K562 (cell line): ENCODE results near the gene ROR2. TPM values are rescaled to one million over a fixed set of nuclear protein-coding genes. Genes with fewer than 3 reads are reported as not detected.
A peak's percentile ranks its signal among the peaks of the same experiment; 100 is the strongest.

Experiments
- ATAC-seq: fragments of 200-7000 bp; cut with Tn5 transposase; 3 replicates; pipeline ENCODE4 v1.9.1; 2020; ENCODE audit warnings: moderate library complexity
- BruUV-seq: library from RNA; stranded (reverse); fragments of 400-500 nt; replicated peaks from 2 replicates; lab custom pipeline; 2021; lab: Mats Ljungman, UMichigan
- CTCF ChIA-PET: fragments of 300-600 bp; formaldehyde crosslinking; extraction: SDS; loops from one replicate; lab custom pipeline; 2021; ENCODE audit warnings: low intra/inter-chr PET ratio; lab: Yijun Ruan, JAX
- POLR2A ChIA-PET: fragments of 300-600, 350-650 bp; sonication (Branson Sonifier 250); formaldehyde crosslinking; extraction: SDS; loops from one replicate; lab custom pipeline; 2021; ENCODE audit warnings: antibody characterized with exemption, inconsistent platforms; lab: Yijun Ruan, JAX
- DNase-seq, 4 experiments: peaks; one replicate each; pipeline versions ENCODE4 v3.0.0 to v3.0.0-alpha.2; 2011 to 2018; ENCODE audit warnings: low spot score in 3 of 4, mixed read lengths in 3 of 4; ENCODE audit errors: extremely low read depth in 1 of 4
- FAIRE-seq: peaks from 2 replicates; lab custom pipeline; 2011; peaks lifted over from hg19 to GRCh38; lab: Jason Lieb, UNC
- H2AFZ ChIP-seq: 2 replicates; pipeline ENCODE4 v1.6.0; 2011; ENCODE audit warnings: low read depth, low read length, control low read depth, inconsistent platforms
- H3K27ac ChIP-seq: fragments of 200-600 bp; 3 replicates; pipeline ENCODE4 v1.8.0; 2011; ENCODE audit warnings: low read depth, mild to moderate bottlenecking, control low read depth, inconsistent platforms, low read length, moderate library complexity, mixed read lengths; ENCODE audit errors: extremely low read depth
- H3K27me3 ChIP-seq, 2 experiments: fragments of 300-600 bp in 1 of 2; 2 replicates in 1 of 2; 3 replicates in 1 of 2; pipeline versions ENCODE4 v1.6.0 to v1.8.0; 2011; ENCODE audit warnings: inconsistent platforms in 2 of 2, low read length in 2 of 2, mild to moderate bottlenecking in 1 of 2, mixed read lengths in 1 of 2, moderate library complexity in 1 of 2; ENCODE audit not compliant: control insufficient read depth in 2 of 2, insufficient read depth in 2 of 2
- H3K36me3 ChIP-seq: fragments of 300-600 bp; 3 replicates; pipeline ENCODE4 v1.8.0; 2011; ENCODE audit warnings: mild to moderate bottlenecking, low read length, inconsistent platforms; ENCODE audit not compliant: control insufficient read depth, insufficient read depth
- H3K4me1 ChIP-seq, 2 experiments: fragments of 200-600 bp in 1 of 2; replicated peaks in 1 of 2; 2 replicates in 1 of 2; 3 replicates in 1 of 2; pipeline versions ENCODE4 v1.5.1 to v1.8.0; 2011; ENCODE audit warnings: inconsistent platforms in 2 of 2, low read length in 2 of 2, mild to moderate bottlenecking in 1 of 2, mixed read lengths in 1 of 2, moderate library complexity in 1 of 2; ENCODE audit not compliant: control insufficient read depth in 2 of 2, insufficient read depth in 2 of 2
- H3K4me2 ChIP-seq: 2 replicates; pipeline ENCODE4 v1.6.1; 2011; ENCODE audit warnings: low read length, control low read depth, inconsistent platforms, mixed read lengths; ENCODE audit not compliant: insufficient read depth
- H3K4me3 ChIP-seq: fragments of 200-600 bp; sonication (generic), shearing (Covaris generic); 2 replicates; pipeline ENCODE4 v1.5.1; 2016; ENCODE audit warnings: control low read depth, inconsistent platforms
- H3K79me2 ChIP-seq: fragments of 200-600 bp; 3 replicates; pipeline ENCODE4 v1.8.0; 2011; ENCODE audit warnings: low read length, inconsistent platforms; ENCODE audit not compliant: control insufficient read depth, insufficient read depth
- H3K9ac ChIP-seq, 2 experiments: 2 replicates each; pipeline versions ENCODE4 v1.6.0 to v1.6.1; 2011; ENCODE audit warnings: low read depth in 2 of 2, low read length in 2 of 2, control low read depth in 1 of 2, inconsistent platforms in 1 of 2, mild to moderate bottlenecking in 1 of 2, mixed read lengths in 1 of 2; ENCODE audit not compliant: insufficient read depth in 1 of 2
- H3K9me1 ChIP-seq: one replicate; pipeline ENCODE4 v1.6.0; 2011; ENCODE audit warnings: inconsistent platforms, mild to moderate bottlenecking, low read length, moderate library complexity; ENCODE audit not compliant: control insufficient read depth, insufficient read depth
- H3K9me3 ChIP-seq: replicated peaks from 2 replicates; pipeline ENCODE4 v1.5.1; 2011; ENCODE audit warnings: low read depth, low read length, inconsistent platforms; ENCODE audit not compliant: control insufficient read depth, insufficient read depth
- H4K20me1 ChIP-seq: replicated peaks from 2 replicates; pipeline ENCODE4 v1.6.1; 2011; ENCODE audit warnings: low read length, inconsistent platforms, mixed read lengths; ENCODE audit not compliant: control insufficient read depth, insufficient read depth
- ETV6 ChIP-seq, 3 experiments: fragments of 150-350 bp in 1 of 3; sonication (generic) in 1 of 3; formaldehyde crosslinking in 1 of 3; IDR thresholded peaks; 2 replicates each; pipeline versions ENCODE4 v1.6.1 to v1.8.0; 2014 to 2022; ENCODE audit warnings: borderline replicate concordance in 2 of 3, low read depth in 2 of 3, antibody characterized with exemption in 1 of 3, low read length in 1 of 3, mild to moderate bottlenecking in 1 of 3, missing genetic modification reagents in 1 of 3
- FOS ChIP-seq: IDR thresholded peaks from 3 replicates; pipeline ENCODE4 v1.6.1; 2011; ENCODE audit not compliant: insufficient read length; ENCODE audit errors: extremely low read depth
- FUS ChIP-seq: fragments of 200-400 bp; formaldehyde crosslinking; optimal IDR thresholded peaks from 2 replicates; pipeline ENCODE3; 2017; ENCODE audit warnings: low read depth, low read length
- GATA2 ChIP-seq: sonication (generic); formaldehyde crosslinking; IDR thresholded peaks from 2 replicates; pipeline ENCODE4 v1.4.0; 2020; ENCODE audit warnings: mild to moderate bottlenecking, missing genetic modification reagents
- HDAC2 ChIP-seq: fragments of 450-650 bp; IDR thresholded peaks from 2 replicates; pipeline ENCODE4 v1.6.1; 2016; ENCODE audit warnings: mild to moderate bottlenecking
- MEIS2 ChIP-seq: fragments of 450-650 bp; IDR thresholded peaks from 2 replicates; pipeline ENCODE4 v1.6.1; 2014; ENCODE audit warnings: mild to moderate bottlenecking; ENCODE audit not compliant: partially characterized antibody
- SRSF1 ChIP-seq: fragments of 200-400 bp; formaldehyde crosslinking; IDR thresholded peaks from 2 replicates; pipeline ENCODE4 v1.6.1; 2017; ENCODE audit warnings: mild to moderate bottlenecking, low read depth, low read length, moderate library complexity
- ZBTB7A ChIP-seq: IDR thresholded peaks from 2 replicates; pipeline ENCODE4 v1.6.1; 2011; ENCODE audit warnings: low read depth, mild to moderate bottlenecking, low read length, moderate library complexity, borderline replicate concordance; ENCODE audit not compliant: control insufficient read depth
- ZNF354B ChIP-seq: fragments of 250-450 bp; sonication (Bioruptor Pico); IDR thresholded peaks from 2 replicates; pipeline ENCODE4 v1.4.0; 2020
- WGBS: fragments of 100-300 bp; shearing (Covaris generic); methylation state at CpG from one replicate; pipeline ENCODE4 v1.1.6; 2016; ENCODE audit warnings: low coverage, mixed read lengths; ENCODE audit not compliant: insufficient coverage; ENCODE audit errors: missing lambda C conversion rate; 5-methylcytosine and 5-hydroxymethylcytosine counted together
- in situ Hi-C: fragments of 300-500 bp; cut with MboI; formaldehyde crosslinking; loops from 4 replicates; pipeline ENCODE4 v1.15.0; 2018; ENCODE audit warnings: inconsistent platforms, mixed read lengths
- intact Hi-C: fragments of 100-400 bp; cut with micrococcal nuclease; formaldehyde crosslinking; loops from 2 replicates; pipeline ENCODE4 v1.14.2; 2022
- polyA plus RNA-seq, 8 experiments: library from polyadenylated mRNA; depleted of rRNA in 4 of 8; stranded (reverse) in 5 of 8; unstranded in 3 of 8; fragments of >200 nt; fragmentation: Nextera tagmentation in 2 of 8; fragmentation: Illumina TruSeq in 1 of 8; extraction: Ambion mirVana in 2 of 8; extraction: Trizol in 1 of 8; gene quantifications; 2 replicates each; pipeline versions ENCODE4 v1.2.1 to v1.2.3, GENCODE V29; 2011 to 2014; ENCODE audit warnings: inconsistent platforms in 1 of 8, missing spikeins in 1 of 8
- total RNA-seq, 7 experiments: library from RNA; depleted of rRNA in 6 of 7; stranded (reverse); fragments of >200 nt in 6 of 7; fragmentation: Illumina TruSeq in 2 of 7; extraction: Trizol in 2 of 7; gene quantifications; 2 replicates each; pipeline versions ENCODE4 v1.2.1 to v1.2.3, GENCODE V29; 2011 to 2021; ENCODE audit warnings: low replicate concordance in 1 of 7
- TF ChIP-seq, protein P1 (sequence below): fragments of 200-600 bp; sonication (generic); IDR thresholded peaks from one replicate; pipeline ENCODE4 v1.6.1; 2012; ENCODE audit warnings: mild to moderate bottlenecking, low read depth, low read length, inconsistent platforms

Gene ROR2
- total and polyA plus RNA-seq, 9 of the 15 experiments (the other 6 are each of a cell fraction or from before 2014, with no cell fraction given), result 5.6 to 33.8 (median 15.3) TPM

GRCh38 chr9:91855196-91855595, 94.8 kb downstream of the ROR2 start (continued):
- TF ChIP-seq HDAC2, result no peak
- TF ChIP-seq FOS, result no peak
- no peak for TF ChIP-seq GATA2 (CRISPR knock-in tag)
- no peak for TF ChIP-seq ZBTB7A
- no peak for TF ChIP-seq ZNF354B (CRISPR knock-in tag)
- no peak for TF ChIP-seq SRSF1
- no peak for TF ChIP-seq MEIS2

DNA sequence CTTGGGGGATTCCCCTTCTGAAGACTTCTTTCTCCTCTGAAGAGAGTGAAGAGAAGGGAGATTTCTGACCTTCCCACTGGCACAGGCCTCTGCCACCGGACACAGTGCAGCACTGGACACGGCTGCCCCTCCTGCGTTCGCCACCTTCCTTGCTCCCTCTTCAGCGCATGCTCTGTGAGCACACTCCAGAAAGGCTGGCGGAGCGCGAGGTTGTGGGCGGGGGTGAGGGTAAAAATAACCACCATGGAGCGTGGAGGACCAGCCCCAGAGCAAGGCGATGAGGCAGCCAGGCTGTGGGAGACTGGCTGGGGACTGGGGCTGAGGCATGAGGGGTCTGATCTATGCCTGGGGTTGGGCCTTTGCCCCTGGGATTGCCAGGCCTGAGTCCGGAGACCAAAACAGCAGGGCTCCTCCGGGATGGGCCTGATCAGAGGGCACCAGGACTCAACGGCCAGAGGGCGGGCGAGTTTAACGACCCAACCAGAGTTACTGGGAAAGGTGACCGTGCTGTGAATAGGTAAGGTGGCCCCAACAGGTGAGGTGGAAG, 97.2 kb downstream of the ROR2 start:
- DNase-seq (no peak), FAIRE-seq (no peak), ATAC-seq (no peak)
- Histone ChIP-seq H2AFZ (no peak overlapping the region), H4K20me1 (peaks cover 5% of the 10 kb centered on the region; the same call in 1 of the 2 replicates), H3K9me1 (no peaks in the 10 kb centered on the region), H3K36me3 (peaks cover 9% of the 10 kb centered on the region), H3K27ac (no peak overlapping the region), H3K9me3 (no peaks in the 10 kb centered on the region), H3K4me3 (no peak overlapping the region), H3K79me2 (peaks cover 47% of the 10 kb centered on the region), H3K4me1 (peaks cover 10 to 23% of the 10 kb centered on the region in 2 experiments), H3K27me3 (no peaks in the 10 kb centered on the region), H3K9ac (peak overlapping the region in 1 of 2 experiments; percentile 36; a peak in 2 of 4 replicates), H3K4me2 (no peak overlapping the region)
- in situ Hi-C loops (no loop called here), intact Hi-C loops (no loop called here)
- BruUV-seq, result no TSS peak
- CTCF ChIA-PET, result no interaction called here
- WGBS, result 86% methylated on average over 18 of the region's 18 CpGs
- POLR2A ChIA-PET, result no interaction called here
- TF ChIP-seq ETV6 (IDR thresholded peaks at IDR 0.05; ENCODE audit: borderline replicate concordance in 1 of 2, low read depth in 2 of 2, low read length in 1 of 2) (no peak), ETV6 (CRISPR knock-in tag; IDR thresholded peaks at IDR 0.05; ENCODE audit: borderline replicate concordance) (no peak), FUS (no peak)
- TF ChIP-seq, protein P1, sequence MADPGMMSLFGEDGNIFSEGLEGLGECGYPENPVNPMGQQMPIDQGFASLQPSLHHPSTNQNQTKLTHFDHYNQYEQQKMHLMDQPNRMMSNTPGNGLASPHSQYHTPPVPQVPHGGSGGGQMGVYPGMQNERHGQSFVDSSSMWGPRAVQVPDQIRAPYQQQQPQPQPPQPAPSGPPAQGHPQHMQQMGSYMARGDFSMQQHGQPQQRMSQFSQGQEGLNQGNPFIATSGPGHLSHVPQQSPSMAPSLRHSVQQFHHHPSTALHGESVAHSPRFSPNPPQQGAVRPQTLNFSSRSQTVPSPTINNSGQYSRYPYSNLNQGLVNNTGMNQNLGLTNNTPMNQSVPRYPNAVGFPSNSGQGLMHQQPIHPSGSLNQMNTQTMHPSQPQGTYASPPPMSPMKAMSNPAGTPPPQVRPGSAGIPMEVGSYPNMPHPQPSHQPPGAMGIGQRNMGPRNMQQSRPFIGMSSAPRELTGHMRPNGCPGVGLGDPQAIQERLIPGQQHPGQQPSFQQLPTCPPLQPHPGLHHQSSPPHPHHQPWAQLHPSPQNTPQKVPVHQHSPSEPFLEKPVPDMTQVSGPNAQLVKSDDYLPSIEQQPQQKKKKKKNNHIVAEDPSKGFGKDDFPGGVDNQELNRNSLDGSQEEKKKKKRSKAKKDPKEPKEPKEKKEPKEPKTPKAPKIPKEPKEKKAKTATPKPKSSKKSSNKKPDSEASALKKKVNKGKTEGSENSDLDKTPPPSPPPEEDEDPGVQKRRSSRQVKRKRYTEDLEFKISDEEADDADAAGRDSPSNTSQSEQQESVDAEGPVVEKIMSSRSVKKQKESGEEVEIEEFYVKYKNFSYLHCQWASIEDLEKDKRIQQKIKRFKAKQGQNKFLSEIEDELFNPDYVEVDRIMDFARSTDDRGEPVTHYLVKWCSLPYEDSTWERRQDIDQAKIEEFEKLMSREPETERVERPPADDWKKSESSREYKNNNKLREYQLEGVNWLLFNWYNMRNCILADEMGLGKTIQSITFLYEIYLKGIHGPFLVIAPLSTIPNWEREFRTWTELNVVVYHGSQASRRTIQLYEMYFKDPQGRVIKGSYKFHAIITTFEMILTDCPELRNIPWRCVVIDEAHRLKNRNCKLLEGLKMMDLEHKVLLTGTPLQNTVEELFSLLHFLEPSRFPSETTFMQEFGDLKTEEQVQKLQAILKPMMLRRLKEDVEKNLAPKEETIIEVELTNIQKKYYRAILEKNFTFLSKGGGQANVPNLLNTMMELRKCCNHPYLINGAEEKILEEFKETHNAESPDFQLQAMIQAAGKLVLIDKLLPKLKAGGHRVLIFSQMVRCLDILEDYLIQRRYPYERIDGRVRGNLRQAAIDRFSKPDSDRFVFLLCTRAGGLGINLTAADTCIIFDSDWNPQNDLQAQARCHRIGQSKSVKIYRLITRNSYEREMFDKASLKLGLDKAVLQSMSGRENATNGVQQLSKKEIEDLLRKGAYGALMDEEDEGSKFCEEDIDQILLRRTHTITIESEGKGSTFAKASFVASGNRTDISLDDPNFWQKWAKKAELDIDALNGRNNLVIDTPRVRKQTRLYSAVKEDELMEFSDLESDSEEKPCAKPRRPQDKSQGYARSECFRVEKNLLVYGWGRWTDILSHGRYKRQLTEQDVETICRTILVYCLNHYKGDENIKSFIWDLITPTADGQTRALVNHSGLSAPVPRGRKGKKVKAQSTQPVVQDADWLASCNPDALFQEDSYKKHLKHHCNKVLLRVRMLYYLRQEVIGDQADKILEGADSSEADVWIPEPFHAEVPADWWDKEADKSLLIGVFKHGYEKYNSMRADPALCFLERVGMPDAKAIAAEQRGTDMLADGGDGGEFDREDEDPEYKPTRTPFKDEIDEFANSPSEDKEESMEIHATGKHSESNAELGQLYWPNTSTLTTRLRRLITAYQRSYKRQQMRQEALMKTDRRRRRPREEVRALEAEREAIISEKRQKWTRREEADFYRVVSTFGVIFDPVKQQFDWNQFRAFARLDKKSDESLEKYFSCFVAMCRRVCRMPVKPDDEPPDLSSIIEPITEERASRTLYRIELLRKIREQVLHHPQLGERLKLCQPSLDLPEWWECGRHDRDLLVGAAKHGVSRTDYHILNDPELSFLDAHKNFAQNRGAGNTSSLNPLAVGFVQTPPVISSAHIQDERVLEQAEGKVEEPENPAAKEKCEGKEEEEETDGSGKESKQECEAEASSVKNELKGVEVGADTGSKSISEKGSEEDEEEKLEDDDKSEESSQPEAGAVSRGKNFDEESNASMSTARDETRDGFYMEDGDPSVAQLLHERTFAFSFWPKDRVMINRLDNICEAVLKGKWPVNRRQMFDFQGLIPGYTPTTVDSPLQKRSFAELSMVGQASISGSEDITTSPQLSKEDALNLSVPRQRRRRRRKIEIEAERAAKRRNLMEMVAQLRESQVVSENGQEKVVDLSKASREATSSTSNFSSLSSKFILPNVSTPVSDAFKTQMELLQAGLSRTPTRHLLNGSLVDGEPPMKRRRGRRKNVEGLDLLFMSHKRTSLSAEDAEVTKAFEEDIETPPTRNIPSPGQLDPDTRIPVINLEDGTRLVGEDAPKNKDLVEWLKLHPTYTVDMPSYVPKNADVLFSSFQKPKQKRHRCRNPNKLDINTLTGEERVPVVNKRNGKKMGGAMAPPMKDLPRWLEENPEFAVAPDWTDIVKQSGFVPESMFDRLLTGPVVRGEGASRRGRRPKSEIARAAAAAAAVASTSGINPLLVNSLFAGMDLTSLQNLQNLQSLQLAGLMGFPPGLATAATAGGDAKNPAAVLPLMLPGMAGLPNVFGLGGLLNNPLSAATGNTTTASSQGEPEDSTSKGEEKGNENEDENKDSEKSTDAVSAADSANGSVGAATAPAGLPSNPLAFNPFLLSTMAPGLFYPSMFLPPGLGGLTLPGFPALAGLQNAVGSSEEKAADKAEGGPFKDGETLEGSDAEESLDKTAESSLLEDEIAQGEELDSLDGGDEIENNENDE, result no peak
